ENCODE data around the gene LIME1.

DNA sequence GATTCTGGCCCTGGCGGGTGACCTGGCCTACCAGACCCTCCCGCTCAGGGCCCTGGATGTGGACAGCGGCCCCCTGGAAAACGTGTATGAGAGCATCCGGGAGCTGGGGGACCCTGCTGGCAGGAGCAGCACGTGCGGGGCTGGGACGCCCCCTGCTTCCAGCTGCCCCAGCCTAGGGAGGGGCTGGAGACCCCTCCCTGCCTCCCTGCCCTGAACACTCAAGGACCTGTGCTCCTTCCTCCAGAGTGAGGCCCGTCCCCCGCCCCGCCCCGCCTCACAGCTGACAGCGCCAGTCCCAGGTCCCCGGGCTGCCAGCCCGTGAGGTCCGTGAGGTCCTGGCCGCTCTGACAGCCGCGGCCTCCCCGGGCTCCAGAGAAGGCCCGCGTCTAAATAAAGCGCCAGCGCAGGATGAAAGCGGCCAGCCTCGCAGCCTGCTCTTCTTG, 2.2 kb downstream of the LIME1 start:
- no peak for TF ChIP-seq EZH2 (IDR thresholded peaks at IDR 0.05; ENCODE audit: low read length, missing control alignments)
- no peak for TF ChIP-seq CTCF (conservative IDR thresholded peaks at IDR 0.05 in 1 of 2, IDR thresholded peaks at IDR 0.05 in 1 of 2; ENCODE audit: low read depth in 1 of 2, low read length in 2 of 2)

Data from fibroblast of lung (primary cell).